GM12891 (cell line): Measurements from ENCODE around the gene AFAP1.

ENCODE experiments used
- PAX5 ChIP-seq: IDR thresholded peaks from 2 replicates; pipeline ENCODE4 v1.6.1; 2011; ENCODE audit warnings: low read length, moderate library complexity, mild to moderate bottlenecking; ENCODE audit not compliant: insufficient read depth, severe bottlenecking
- POLR2A ChIP-seq: IDR thresholded peaks from 2 replicates; pipeline ENCODE4 v1.6.1; 2011; ENCODE audit warnings: low read depth, low read length, control low read depth
- POLR2AphosphoS5 ChIP-seq: IDR thresholded peaks from 2 replicates; pipeline ENCODE4 v1.6.1; 2011; ENCODE audit warnings: low read depth, low read length, control low read depth
- SPI1 ChIP-seq: IDR thresholded peaks from 2 replicates; pipeline ENCODE4 v1.6.1; 2011; ENCODE audit warnings: low read depth, low read length, control low read depth
- TAF1 ChIP-seq: IDR thresholded peaks from 2 replicates; pipeline ENCODE4 v1.6.1; 2011; ENCODE audit warnings: low read depth, low read length, control low read depth

DNA sequence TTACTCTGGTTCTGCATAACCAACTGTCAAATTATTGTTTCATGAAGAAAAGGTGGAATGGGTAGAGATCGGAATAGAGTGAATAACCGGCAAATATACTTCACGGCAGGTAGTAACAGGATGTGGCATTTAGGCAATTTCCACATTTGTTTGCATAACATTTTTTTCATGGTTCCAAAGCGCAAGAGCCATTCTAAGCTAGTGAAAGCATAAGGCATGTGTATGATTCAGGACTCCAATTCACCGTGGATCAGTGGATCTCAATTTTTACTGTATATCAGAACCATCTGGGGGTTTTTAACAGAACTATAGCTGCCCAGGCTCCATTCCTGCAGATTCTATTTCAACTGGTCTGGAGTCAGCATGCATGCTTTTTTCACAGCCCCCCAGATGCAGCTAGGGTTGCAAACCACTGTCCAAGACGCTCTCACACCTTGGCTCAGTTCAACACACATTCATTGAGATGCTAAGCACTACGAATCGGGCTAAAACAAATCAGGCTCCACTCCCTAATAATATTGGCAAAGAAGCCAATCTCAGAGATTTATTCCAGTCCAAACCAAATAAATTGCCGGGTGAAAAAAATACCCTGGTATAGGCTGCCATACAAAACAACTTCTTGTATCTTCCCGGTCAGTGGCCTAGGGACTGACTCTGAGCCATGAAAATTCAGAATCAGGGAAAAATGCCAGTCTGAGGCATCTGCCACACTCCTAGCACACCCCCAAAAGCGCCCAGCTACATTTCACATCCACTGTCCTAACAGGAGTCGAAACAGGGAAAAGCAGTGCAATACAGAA, 30.0 kb downstream of the AFAP1 start:
- TF ChIP-seq POLR2A (no peak), POLR2AphosphoS5 (no peak), SPI1 (no peak), TAF1 (no peak), PAX5 (no peak)
